ENCODE measurements around the gene SYTL2. TPM values are rescaled to one million over a fixed set of nuclear protein-coding genes. Genes with fewer than 3 reads are reported as not detected.

The SYTL2 gene
- total RNA-seq, 1 donor from 2014 or later: 7.3 TPM

GRCh38 chr11:85737738-85738137, 73.2 kb downstream of the SYTL2 start:
- Mint-ChIP-seq H3K9me3 (no peaks in the 10 kb centered on the region), H3K27me3 (ENCODE audit: low read depth) (no peaks in the 10 kb centered on the region), H3K27ac (ENCODE audit: unreplicated experiment) (no peak overlapping the region), H3K36me3 (ENCODE audit: low read depth) (no peaks in the 10 kb centered on the region), H3K4me3 (no peak overlapping the region), H3K4me1 (peaks cover 4% of the 10 kb centered on the region)
- TF ChIP-seq CTCF (conservative IDR thresholded peaks at IDR 0.05): no peak
- DNase-seq (ENCODE audit: low read depth, low spot score): no peak

DNA sequence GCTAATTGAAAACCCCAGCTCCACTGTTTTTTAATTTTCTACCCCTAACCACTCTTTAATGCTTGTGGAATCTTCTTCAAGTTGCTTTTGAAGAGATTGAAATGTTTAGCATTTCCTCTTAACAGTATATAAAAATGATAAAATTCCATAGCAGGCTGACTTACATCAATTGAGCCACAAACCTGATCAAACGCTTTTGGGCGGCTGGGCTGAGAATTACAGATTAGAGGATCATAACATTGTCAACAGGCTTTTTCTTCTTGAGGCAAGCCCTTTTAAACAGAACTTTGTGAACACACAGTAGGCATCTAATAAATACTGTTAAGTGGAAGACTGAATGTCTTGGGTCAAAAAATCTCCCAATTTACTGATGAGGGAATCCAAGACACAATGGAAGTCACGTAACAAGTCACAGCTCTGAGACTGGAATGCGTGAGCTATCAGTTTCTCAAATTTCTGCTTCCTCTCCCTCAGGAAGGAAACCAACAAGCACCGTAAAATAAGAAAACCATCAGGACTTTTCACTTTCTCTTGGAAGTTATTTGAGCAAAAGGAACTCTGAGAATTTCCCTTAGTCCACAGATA, 75.0 kb downstream of the SYTL2 start:
- peaks cover 2% of the 10 kb centered on the region for H3K4me1 Mint-ChIP-seq
- no peak for DNase-seq (ENCODE audit: low read depth, low spot score)
- no peaks in the 10 kb centered on the region for H3K9me3 Mint-ChIP-seq
- no peaks in the 10 kb centered on the region for H3K27me3 Mint-ChIP-seq (ENCODE audit: low read depth)
- H3K27ac Mint-ChIP-seq (ENCODE audit: unreplicated experiment): no peak overlapping the region
- H3K36me3 Mint-ChIP-seq (ENCODE audit: low read depth): no peaks in the 10 kb centered on the region
- no peak overlapping the region for H3K4me3 Mint-ChIP-seq
- TF ChIP-seq CTCF (conservative IDR thresholded peaks at IDR 0.05): no peak

DNA sequence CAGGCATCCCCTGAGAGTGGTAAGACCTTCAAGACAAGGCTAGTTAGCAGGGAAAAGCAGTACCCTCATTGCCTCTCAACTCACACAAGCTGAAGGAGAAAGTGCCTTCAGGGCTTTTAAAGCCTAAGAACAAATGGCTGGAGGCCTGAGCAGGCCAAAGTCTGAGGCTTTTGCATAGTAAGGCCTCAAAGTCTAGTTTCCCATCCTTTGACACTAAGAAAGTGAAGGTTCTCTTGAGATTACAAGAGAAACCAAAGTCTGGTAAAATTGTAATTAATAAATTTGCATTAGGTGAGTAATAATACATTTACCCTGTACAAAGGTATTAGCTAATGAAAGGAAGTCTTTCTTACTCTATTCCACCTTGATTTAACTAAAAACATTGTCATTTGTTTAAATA, 78.0 kb downstream of the SYTL2 start:
- DNase-seq (ENCODE audit: low read depth, low spot score): no peak
- Mint-ChIP-seq H3K27ac (ENCODE audit: unreplicated experiment) (no peak overlapping the region), H3K27me3 (ENCODE audit: low read depth) (no peaks in the 10 kb centered on the region), H3K9me3 (peaks cover 4% of the 10 kb centered on the region), H3K4me3 (no peak overlapping the region), H3K4me1 (no peaks in the 10 kb centered on the region), H3K36me3 (ENCODE audit: low read depth) (peaks cover 9% of the 10 kb centered on the region)
- no peak for TF ChIP-seq CTCF (conservative IDR thresholded peaks at IDR 0.05)

- no peak for TF ChIP-seq CTCF (conservative IDR thresholded peaks at IDR 0.05)
- no peak for DNase-seq (ENCODE audit: low read depth, low spot score)
- Mint-ChIP-seq H3K36me3 (ENCODE audit: low read depth) (peaks cover 12% of the 10 kb centered on the region), H3K4me3 (no peak overlapping the region), H3K9me3 (peaks cover 7% of the 10 kb centered on the region), H3K4me1 (no peaks in the 10 kb centered on the region), H3K27me3 (ENCODE audit: low read depth) (no peaks in the 10 kb centered on the region), H3K27ac (ENCODE audit: unreplicated experiment) (no peak overlapping the region)
Measured at GRCh38 chr11:85726381-85726780, 84.6 kb downstream of the SYTL2 start.

DNA sequence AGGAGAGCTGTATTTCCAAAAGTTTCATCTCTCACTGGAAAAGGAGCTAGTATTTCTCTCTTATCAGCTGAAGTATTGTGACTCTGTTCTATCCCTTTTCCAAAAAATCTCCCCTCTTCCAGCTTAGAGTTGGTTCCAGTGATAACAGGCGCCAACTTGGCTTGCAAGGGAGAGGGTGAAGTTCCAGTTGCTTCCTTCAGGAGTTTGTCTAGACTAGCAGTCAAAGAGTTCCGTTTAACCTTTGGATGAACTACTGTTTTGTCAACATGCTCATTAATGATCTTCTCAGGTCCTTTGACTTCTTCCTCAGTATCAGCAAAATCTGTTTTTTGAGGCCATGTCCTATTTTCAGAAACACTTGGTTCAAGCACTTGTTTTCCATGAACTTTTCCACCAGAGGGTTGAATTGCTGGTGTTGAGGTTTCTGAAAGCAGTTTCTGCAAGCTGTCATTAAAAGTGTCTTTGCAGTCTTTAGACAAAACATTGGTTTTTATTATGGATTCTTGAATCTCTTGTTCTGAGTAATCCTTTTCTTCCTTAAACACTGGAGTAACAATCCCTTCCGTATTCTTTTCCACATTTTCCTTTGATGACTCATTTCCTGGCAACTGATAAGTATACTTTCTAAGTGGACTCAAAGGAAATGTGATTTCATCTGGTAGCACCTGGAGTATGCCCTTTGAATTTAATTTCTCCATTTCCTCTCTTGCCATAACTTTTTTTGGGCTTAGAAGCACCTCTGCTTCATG, 85.3 kb downstream of the SYTL2 start:
- Mint-ChIP-seq H3K4me3 (no peak overlapping the region), H3K27ac (ENCODE audit: unreplicated experiment) (no peak overlapping the region), H3K36me3 (ENCODE audit: low read depth) (peaks cover 10% of the 10 kb centered on the region), H3K4me1 (no peaks in the 10 kb centered on the region), H3K27me3 (ENCODE audit: low read depth) (no peaks in the 10 kb centered on the region), H3K9me3 (peaks cover 7% of the 10 kb centered on the region)
- TF ChIP-seq CTCF (conservative IDR thresholded peaks at IDR 0.05): no peak
- no peak for DNase-seq (ENCODE audit: low read depth, low spot score)
